SIG-M5 treated with dmso at 0.1 percent for 504 hours (cell line): Measurements from ENCODE around the gene P2RY14.

Source experiments
- DNase-seq: peaks from one replicate; lab custom pipeline; 2025; ENCODE audit not compliant: unreplicated experiment; lab: John Stamatoyannopoulos, UW

P2RY14 gene

DNA sequence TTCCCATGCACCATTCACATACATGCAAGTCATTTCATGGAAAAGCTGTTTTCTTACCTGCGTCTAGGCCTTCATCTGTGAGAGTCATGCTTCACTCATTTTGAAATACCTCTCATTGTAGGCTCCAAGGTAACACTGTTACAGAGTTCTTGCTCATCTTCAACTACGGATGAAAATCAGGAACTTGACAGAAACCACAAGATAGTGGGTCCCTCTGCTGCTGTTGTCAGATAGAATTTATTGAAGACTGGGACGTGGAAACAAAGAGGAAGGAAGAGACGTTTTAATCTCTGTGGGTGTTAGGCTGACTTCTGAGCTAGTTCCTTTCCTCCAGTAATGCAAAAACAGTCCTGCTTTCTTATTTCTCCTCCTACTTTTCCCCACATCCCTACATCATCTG is at the start of gene P2RY14:
TSS of gene P2RY14 (minus strand) at position 313 of the 400 bp plus-strand sequence. CDS start 64,226 bp downstream, outside the sequence.
- peak; percentile 92 for DNase-seq

- DNase-seq: peak; percentile 57
Measured at GRCh38 chr3:151327571-151328198, 49.3 kb upstream of the P2RY14 start.

DNA sequence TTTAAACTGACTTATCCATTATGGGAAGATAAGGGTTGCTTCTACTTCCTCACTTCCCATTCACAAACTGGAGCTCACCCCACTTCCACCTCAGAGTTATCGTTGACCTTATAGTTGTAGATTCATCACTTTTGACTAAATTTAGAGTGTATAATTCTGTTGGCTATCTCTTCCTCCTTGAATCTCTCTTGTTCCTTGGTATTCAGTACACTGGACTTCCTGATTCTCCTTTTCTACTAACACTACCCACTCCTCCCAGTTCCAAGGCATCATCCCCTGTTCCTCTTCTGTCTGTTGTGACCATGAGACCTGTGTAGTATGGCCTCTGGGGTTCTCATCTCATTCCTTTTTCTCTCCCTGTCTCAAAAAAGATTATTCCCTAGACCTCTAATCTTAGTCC is 44.2 kb upstream of the P2RY14 start:
- no peak for DNase-seq

- no peak for DNase-seq
Measured at GRCh38 chr3:151321526-151321925, 43.2 kb upstream of the P2RY14 start.

- DNase-seq: no peak
Measured at GRCh38 chr3:151320131-151320530, 41.8 kb upstream of the P2RY14 start.

DNA sequence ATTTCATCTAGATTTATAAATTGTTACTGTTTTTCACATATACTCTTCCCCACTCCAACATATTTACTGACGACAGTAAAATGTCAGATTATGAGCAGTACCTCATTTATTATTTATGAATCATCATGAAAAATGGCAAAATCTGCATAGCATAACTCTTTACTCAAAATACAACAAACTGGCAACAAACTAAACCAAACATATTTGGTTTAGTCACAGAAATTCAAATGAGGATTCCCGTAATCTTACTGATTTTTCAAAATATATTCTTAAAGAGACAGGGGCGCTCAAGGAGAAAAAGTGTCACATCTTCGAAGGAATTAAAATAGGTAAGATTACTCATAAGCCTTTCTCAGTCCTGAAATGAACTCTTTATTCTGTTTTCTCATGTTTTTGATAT is 41.3 kb upstream of the P2RY14 start:
- no peak for DNase-seq

- DNase-seq: peak; percentile 61
Measured at GRCh38 chr3:151318991-151319390, 40.6 kb upstream of the P2RY14 start.

DNA sequence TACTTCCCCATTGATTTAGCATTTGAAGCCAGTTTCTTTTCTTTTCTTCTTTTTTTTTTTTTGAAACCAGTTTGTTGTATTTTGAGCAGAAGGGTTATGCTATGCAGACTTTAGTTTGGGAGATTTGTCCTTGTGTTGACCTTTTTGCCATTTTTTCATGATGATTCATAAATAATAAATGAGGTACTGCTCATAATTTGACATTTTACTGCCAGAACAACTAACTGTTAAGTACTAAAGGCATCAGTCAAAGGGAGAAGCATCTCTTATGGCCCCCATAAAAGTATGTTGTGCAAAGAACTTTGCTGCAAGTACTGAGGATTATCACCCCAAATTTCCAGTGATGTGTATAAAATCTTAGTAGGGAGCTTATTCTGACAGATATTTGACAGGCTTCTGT is 40.0 kb upstream of the P2RY14 start:
- no peak for DNase-seq

DNA sequence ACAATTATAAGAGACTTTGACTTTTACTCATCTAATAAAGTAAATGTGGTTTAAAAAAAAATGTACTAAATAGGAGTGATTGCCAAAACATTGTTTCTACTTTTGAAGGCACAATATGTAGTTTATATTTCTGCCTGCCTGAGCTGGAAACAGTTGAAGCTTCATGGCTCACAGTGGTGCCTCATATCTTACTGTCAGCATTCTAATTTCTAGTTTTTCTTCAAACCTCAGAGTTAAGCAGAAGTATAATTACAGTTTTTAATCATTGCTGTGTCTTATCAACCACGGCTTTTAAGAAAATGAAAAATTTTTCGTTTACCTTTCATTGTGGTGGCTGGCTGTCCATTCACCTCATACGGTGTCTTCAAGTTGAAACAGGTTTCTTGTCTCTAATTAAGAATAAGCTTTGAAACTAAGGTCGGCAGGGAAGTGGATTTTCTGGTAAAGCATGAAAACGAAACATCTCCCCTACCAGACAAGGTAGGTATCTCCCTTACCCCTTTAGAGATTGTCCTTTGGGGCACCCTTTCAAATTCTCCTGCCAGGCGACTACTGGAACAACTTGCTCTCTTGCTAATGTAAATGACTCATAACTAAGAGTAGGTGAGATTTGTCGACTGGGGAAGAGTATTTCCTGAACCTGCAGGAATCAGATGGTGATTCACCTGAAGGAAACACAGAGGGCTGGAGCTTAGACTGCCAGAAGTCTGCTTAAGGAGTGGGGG is 38.1 kb upstream of the P2RY14 start, which contains the start of gene GPR87:
TSS of gene GPR87 (minus strand) at position 554 of the 725 bp plus-strand sequence. CDS start 16,720 bp downstream, outside the sequence.
- peak; percentile 64 for DNase-seq

DNA sequence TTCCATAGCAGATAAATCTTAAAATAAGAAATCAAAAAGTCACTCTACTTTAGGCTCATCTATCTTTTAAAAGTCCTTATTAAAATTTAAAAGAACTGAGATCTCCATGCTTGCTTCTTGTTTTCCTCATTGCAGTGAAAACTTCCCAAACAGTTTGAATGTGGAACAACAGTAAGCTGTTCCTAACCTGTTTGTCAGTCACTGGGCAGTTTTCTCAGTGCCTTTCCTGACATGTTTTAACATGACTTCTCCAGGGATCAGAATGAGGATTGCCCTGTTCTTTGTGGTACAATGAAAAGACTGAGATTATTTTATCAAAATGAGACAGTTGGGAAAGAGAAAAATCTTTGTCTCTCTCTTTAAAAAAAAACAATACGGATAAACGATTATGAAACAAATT is 37.5 kb upstream of the P2RY14 start:
- DNase-seq: no peak

- DNase-seq: no peak
Measured at GRCh38 chr3:151315136-151315535, 36.8 kb upstream of the P2RY14 start.

- no peak for DNase-seq
Measured at GRCh38 chr3:151314593-151314992, 36.3 kb upstream of the P2RY14 start.

DNA sequence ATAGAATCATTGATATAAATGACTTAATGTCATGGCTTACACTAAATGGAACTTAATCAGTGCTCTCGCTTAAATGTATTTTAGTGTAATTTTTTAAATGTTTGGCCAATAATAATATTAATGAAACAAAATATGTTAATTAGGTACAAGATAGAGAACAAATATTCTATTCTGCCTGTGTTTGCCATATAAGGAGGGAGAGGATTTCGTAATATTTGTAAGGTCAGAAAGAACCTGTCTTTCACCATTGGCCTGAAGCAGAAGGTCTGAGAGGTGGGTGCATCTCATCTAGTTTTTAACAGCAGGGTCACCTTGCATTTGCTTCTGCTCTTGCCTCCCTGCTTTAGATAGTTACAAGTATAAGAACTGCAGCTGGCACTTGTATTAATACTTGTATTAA is 35.8 kb upstream of the P2RY14 start:
- DNase-seq: no peak

DNA sequence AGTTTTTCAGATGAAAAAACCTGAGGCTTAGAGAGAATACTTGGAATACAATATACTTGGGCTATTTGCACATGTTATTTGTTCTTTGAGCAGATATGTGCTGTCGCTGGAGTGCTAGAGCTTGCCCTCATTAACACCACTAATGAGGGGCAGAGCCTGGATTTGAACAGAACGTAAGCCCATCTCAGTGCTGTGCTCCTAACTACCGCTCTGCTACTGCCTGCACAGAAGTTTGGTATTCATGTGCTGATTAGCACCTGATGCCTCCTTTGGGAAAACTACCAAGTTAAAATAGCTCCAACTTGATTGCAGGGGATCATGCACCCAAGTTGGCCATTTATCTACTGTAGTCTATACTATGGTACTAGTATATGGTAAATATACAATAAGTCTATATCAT is 34.6 kb upstream of the P2RY14 start:
- no peak for DNase-seq

DNA sequence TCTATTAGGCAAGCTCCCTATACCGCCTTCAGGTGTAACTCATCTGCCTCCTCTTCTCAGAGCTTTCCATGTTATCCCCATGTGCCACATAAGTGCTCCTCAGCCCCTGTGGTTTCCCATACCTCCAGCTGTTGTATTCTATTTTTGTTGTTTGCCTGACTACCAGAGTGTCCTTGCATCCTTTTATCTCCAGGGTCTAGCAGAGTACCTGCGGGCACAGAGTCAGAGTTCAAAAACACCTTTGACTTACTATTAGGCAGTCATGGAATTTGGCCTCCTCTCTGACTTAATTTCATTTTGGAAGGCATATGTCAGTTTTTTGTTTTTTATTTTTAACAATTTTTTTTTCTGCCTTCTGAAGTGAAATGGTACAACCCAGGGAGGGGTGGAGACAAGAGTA is 31.2 kb upstream of the P2RY14 start:
- DNase-seq: no peak

- no peak for DNase-seq
Measured at GRCh38 chr3:151307583-151308488, 29.5 kb upstream of the P2RY14 start.

GRCh38 chr3:151307131-151307530 is 28.8 kb upstream of the P2RY14 start:
- DNase-seq: no peak

- DNase-seq: no peak
Measured at GRCh38 chr3:151306168-151306810, 27.9 kb upstream of the P2RY14 start.

DNA sequence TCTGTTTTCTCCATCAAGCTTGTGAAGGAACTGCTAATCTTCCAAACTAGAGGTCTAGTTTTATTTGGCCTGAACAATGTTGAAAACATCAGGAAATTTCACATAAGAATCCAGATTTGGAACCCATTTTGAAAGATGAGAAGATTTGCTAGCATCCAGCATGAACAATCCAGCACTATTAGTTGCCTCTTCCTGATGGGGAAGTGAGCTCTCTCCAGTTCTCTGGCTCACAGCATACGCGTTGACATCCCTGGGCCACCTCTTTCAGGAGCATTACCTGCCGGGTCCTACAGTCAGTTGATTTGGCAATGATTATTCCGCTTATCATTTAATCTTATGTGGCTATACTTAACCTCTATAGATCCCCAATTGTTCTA is 27.4 kb upstream of the P2RY14 start:
- no peak for DNase-seq

DNA sequence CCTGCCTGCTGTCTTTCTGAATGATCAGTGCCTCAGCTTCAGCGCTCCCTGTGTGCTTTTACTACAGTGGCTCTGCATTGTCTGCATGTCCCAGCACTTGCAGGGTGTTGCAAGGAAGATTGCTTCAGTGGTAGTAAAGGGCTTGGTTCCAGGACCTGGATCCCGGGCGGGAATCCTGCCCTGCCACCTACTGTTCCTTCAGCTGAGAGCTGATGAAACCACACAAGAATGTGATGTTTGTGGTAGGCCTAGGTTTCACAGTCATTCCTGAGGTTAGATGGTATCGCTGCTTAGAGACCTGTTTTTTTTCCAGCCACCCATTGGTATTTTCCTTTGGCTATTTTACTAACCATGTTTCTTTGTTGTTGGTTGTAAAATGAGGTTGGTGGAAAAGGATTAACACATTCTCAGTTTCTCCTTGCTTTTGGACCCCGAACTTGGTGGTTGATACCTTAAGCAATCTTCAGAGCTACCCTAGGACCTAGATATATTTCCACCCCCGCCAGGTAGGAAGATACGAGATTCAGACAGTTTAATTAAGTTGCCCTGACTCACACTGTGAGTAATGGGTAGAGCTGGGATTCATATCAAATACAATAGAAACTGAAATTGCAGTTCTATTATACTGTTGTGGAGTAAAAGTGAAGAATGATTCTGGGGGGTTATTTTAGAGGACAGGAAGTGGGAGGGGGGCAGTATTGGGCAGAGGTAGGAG is 26.9 kb upstream of the P2RY14 start:
- DNase-seq: peak; percentile 80
